ENCODE measurements around the gene EIF1. TPM values are rescaled to one million over a fixed set of nuclear protein-coding genes. Genes with fewer than 3 reads are reported as not detected.

EIF1 gene
- total and polyA plus RNA-seq, 2 of the 8 experiments (the other 6 are each of a cell fraction or from before 2014, with no cell fraction given) = 175 to 539 TPM

- TF ChIP-seq SIRT6 (IDR thresholded peaks at IDR 0.05; ENCODE audit: low read length) (no peak), MAFK (IDR thresholded peaks at IDR 0.05; ENCODE audit: low read depth, low read length) (no peak), POLR2AphosphoS5 (IDR thresholded peaks at IDR 0.05; ENCODE audit: low read depth, low read length) (no peak), ASH2L (IDR thresholded peaks at IDR 0.05; ENCODE audit: low read length) (no peak), PHF8 (conservative IDR thresholded peaks at IDR 0.05; ENCODE audit: low read depth, low read length) (no peak)
Measured at GRCh38 chr17:41658846-41659245, 29.8 kb upstream of the EIF1 start (continued).
